ENCODE data around the gene ACOT7.

The ACOT7 gene

DNA sequence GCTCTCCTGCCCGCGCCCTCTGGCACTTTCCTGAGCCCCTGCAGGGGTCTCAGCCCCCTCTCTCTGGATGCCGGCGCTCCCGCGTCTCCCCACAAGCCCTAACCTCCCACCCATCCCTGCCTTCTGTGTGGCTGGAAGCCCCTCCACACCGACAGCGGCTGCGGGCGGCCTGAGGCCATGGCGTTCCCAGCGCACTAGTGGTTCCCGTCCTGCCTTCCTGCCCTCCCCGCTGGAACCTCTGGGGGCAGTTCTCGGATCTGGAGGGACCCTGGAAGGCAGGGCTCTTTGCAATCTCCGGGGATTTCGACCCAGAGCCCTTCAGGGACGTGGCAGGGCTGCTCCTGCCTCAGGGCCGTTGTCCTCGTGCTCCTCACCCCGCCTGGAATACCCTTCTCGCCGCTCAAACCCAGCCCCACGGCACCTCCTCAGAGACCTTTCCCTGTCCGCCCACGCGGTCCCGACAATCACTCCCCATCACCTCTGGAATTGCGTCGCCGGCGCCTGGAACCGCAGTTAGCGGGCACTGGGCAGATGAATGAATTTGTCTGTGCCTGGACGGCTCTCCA is 30.5 kb upstream of the ACOT7 start:
- DNase-seq (ENCODE audit: low read depth): no peak

DNA sequence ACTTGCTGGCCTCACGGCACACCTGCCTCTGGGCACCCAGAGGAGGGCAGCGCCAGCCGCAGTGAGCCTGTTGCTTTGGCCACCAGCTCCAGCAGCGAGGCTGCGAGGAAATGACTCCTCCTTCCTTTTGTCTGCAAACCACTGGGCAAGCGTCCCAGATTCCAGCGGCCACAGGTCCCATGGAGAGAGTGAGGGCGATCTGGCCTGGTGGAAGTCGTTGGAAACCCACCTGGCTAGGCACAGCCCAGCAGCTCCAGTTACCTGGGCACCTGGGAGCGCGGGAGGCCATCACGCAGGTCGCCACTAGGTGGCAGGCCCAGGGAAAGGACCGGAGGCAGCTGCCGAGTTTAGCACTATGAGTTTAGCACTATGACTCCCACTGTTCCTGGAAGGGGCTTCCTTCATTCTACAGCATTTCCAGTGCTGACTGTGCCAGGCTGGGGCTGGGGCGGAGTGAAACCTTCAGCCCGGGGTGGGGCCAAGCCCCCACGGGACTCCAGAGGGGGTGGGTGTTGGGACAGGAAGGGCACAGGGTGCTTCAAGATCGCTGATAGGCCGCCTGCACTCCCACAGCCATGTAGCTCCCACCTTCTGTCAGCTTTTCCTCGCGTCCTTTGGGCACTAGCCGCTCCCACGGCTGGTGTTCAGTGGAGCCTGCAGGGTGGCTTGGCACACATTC is 29.9 kb upstream of the ACOT7 start:
- no peak for DNase-seq (ENCODE audit: low read depth)

GRCh38 chr1:6421266-6421665 is 27.7 kb upstream of the ACOT7 start:
- DNase-seq (ENCODE audit: low read depth): no peak

GRCh38 chr1:6420454-6421042 is 27.0 kb upstream of the ACOT7 start:
- no peak for DNase-seq (ENCODE audit: low read depth)

- no peak for DNase-seq (ENCODE audit: low read depth)
Measured at GRCh38 chr1:6419804-6420453, 26.4 kb upstream of the ACOT7 start, which contains the start of gene HES2. Gene HES2 (minus strand): TSS chr1:6419919. CDS start chr1:6419820, 99 bp downstream.

DNA sequence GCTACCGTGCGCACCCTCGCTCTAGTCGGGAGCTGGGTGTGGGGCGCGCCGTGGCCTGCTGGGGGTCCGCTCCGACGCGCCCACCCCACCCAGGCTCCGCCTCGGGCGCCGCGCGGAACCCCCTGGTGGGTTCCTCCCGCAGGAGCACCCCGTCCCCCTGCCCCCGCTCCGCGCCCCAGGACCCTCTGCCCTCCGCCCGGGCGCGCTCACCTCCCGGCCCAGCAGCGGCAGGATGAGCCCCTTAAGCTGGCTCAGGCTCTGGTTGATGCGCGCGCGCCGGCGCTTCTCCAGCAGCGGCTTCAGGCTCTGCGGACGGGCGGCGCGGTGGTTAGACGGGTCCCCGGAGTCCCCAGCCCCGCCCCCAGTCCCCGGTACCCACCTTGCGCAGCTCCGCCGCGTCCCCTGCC is 25.8 kb upstream of the ACOT7 start:
- DNase-seq (ENCODE audit: low read depth): no peak

DNA sequence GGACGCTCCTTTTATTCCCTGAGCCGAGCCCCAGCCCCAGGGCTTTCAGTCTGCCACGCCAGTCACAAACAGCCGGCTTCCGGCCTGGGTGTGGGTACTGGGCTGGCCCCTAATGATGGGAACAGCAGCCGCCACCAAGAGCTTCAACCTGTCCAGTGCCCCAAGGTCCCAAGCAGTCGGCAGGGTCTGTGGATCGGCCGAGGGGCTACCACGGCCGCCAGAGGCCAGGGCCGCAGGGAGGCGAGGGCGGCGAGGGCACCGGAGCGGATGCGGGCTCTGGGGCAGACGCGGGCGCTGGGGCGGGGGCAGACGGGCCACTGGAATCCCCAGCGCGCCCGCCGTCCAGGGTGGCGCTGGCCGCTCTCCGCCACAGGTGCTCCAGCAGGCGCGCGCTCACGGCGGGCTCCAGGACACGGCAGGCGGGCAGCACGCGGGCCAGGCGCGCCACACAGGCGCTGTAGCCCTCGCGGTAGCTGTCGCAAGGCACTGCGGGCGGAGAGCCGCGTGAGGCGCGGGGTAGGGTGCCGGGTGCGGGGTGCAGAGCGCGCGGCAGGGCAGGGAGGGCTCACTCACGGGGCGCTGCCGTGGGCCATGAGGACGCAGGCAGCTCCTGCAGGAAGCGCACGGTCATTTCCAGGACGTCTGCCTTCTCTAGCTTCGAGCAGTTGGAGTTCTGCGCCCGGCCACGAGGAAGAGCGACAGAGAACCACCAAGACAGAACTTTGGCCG is 25.3 kb upstream of the ACOT7 start:
- DNase-seq (ENCODE audit: low read depth): no peak

GRCh38 chr1:6417961-6418667 is 24.5 kb upstream of the ACOT7 start:
- no peak for DNase-seq (ENCODE audit: low read depth)

DNA sequence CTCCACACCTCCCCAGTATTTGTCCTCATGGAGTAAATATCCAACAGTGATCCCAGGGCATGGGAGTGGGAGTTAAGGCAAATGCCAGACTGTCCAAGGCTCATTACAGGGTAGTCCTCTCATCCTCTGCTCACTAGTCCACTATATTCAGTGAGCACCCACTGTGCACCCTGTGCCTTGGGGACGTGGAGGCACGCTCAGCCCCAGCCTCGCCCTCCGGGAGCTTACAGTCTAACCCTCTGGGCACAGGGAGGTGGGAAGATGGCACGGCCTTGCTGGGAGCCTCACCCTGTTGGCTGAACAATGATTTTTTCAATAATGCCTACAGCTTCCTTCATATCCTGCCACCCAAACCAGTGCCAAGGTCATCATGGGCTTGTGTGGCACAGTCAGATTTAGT is 23.3 kb upstream of the ACOT7 start:
- no peak for DNase-seq (ENCODE audit: low read depth)

DNA sequence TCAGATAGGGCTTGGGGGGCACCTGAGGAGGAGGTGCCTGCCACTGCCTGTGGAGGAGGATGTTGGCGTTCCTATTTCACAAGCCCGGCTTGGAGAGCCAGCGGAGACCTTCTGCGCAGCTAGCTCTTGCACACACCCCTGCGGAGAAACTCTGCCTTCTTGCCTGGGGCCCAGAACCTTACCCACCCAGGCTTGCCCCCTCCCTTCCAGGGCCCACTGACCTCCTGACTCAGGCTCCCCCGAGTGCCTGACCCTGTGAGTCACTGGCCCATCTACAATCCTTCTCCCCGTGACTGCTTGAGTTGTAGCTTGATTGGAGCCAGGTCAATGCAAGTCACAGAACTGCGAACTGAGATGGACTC is 22.7 kb upstream of the ACOT7 start:
- no peak for DNase-seq (ENCODE audit: low read depth)

DNA sequence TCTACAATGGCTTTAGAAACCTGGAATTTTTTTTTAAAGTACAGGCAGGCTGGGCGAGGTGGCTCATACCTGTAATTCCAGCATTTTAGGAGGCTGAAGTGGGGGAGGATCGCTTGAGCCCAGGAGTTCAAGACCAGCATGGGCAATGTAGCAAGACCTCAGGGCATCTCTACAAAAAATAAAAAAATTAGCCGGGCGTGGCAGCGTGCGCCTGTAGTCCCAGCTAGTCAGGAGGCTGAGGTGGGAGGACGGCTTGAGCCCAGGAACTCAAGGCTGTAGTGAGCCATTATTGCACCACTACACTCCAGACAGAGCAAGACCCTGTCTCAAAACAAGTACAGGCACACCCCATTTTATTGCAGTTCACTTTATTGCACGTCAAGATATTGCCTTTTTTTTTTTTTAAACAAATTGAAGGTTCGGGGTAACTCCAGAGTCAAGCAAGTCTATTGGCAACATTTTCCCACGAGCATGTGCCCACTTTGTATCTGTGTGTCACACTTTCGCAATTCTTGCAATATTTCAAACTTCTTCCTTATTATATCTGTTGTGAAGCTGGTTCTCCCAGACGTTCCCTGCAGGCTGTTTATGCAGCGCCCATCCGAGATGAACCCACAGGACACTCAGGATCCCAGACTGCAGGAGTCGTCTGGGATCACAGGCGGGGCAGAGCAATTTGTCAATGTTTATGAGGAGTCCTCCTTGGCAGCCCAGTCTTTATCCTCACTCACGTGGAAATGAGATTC is 21.5 kb upstream of the ACOT7 start:
- DNase-seq (ENCODE audit: low read depth): no peak

DNA sequence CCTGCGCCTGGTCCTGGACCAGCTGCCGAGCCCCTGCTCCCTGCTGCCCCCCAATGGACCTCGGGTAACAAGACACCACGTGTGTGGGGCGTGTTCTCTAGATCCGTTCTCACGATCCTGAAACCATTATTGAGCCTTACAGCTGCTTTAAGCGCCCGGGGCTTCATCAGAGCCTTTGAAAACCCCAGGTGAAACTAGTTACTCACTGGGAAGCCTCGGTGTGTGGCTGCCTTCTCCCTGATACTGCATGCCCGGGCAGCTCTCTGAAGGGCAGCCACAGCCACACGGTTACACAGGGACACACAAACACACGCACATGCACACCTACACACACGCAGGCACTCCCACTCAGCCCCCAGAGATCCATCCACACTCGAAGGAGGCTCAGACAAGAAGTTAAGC is 20.9 kb upstream of the ACOT7 start:
- no peak for DNase-seq (ENCODE audit: low read depth)

GRCh38 chr1:6412896-6413295 is 19.3 kb upstream of the ACOT7 start:
- DNase-seq (ENCODE audit: low read depth): no peak

GRCh38 chr1:6410248-6410893 is 16.8 kb upstream of the ACOT7 start:
- no peak for DNase-seq (ENCODE audit: low read depth)

- DNase-seq (ENCODE audit: low read depth): no peak
Measured at GRCh38 chr1:6409733-6410132, 16.2 kb upstream of the ACOT7 start.

DNA sequence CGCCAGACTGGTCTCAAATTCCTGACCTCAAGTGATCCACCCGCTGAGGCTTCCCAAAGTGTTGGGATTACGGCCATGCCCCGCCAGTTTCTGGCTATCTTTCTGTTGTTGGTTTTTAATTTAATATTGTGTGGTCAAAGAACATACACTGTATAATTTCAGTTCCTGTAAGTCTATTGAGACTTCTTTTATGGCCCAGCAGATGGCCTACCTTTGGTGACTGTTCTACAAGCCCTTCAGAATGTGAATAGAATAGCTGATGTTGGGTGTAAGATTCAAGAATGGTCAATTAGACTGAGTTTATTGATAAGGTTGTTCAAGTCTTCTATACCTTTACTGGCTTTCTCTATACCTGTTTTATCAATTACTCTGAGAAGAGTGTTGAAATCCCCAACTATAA is 15.5 kb upstream of the ACOT7 start:
- DNase-seq (ENCODE audit: low read depth): no peak

GRCh38 chr1:6408023-6408422 is 14.5 kb upstream of the ACOT7 start:
- no peak for DNase-seq (ENCODE audit: low read depth)

GRCh38 chr1:6401673-6402072 is 8.1 kb upstream of the ACOT7 start:
- no peak for DNase-seq (ENCODE audit: low read depth)

GRCh38 chr1:6399294-6399693 is 5.7 kb upstream of the ACOT7 start:
- no peak for DNase-seq (ENCODE audit: low read depth)

DNA sequence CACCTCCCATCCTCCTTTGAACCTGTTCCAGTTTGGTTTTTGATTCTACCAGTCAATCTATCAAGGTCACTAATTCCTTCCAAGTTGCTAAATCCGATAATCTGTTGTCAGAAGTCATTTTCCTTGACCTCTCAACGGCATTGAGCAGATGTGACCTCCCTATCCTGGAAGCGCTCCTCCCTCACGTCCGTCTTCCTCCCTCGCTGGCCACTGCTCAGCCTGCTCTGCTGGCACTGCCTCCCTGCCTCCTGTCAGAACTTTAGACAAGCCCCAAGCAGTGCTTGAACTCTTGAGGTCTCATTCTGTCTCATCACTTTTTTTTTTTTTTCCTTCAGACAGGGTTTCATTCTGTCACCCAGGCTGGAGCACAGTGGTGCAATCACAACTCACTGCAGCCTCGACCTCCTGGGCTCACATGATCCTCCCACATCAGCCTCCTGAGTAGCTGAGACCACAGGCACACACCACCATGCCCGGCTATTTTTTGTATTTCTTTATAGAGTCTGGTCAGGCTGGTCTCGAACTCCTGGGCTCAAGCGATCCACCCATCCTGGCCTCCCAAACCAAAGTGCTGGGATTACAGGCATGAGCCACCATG is 4.4 kb upstream of the ACOT7 start:
- no peak for DNase-seq (ENCODE audit: low read depth)
